ENCODE data around the gene TTC23L. TPM values are rescaled to one million over a fixed set of nuclear protein-coding genes. Genes with fewer than 3 reads are reported as not detected.

Gene TTC23L
- total RNA-seq, 1 donor from 2014 or later, result under 0.01 TPM

DNA sequence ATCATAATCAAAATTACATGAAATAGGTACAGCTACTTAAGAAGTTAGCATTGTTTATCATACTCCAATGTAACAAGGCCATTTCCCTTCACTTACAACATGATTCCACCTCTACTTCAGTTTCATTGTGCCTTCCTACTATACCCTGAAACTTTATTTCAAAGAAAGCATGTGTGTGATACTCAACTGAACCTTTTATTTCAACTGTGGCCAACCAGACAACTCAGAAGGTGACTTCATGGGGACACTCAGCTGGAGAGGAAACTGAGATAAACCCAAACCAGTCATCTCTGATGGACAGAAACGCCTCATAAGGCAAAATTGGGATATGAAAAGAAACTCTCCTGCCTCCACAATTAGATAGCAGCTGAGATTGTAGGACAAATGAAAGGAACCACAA is 5.9 kb upstream of the TTC23L start:
- DNase-seq (ENCODE audit: low read depth, low spot score), result no peak

- no peak for DNase-seq (ENCODE audit: low read depth, low spot score)
Observed at GRCh38 chr5:34833976-34834793, 4.8 kb upstream of the TTC23L start.

DNA sequence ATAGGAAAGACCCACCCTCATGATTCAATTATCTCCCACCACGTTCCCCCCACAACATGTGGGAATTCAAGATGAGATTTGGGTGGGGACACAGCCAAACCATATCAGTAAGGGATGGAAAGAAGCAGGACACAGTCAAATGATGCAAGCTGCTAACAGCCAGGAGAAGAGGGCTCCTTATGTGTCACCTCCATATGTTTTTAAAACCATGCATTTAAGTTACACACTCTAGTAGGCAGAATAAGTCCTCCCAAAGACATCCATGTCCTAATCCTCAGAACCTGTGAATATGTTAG is 4.2 kb upstream of the TTC23L start:
- DNase-seq (ENCODE audit: low read depth, low spot score), result no peak

DNA sequence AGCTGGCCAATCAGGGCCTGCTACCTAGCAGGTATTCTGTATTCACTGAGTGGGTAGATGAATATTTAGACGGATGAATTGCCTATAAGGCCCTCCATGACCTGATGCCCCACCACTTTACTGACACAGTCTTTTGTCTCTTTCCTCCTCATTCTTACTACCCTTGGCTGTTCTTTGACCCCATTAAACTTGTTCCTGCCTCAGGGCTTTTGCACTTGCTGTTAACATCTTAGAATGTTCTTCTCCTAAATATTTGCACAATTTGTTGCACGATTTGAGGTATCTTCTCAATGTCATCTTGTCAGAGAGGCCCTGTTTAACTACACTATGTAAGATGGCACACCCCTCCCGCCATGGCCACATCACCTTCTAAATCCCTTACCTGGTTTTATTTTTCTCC is 3.3 kb upstream of the TTC23L start:
- DNase-seq (ENCODE audit: low read depth, low spot score), result no peak

DNA sequence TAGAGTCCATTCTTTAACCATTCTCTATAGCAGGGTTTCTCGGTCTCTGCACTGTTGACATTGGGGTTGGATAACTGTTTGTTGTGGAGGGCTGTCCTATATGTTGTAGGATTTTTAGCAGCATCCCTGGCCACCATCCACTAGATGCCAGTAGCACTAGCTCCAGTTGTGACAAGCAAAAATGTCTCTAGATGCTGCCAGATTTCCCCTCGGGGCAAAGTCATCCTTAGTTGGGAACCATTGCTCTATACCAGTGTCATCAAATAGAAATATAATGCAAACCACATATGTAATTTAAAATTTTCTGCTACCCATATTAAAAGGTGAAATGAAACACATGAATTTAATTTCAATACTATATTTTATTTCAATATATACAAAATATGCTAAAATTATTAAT is 2.9 kb downstream of the TTC23L start:
- no peak for DNase-seq (ENCODE audit: low read depth, low spot score)

DNA sequence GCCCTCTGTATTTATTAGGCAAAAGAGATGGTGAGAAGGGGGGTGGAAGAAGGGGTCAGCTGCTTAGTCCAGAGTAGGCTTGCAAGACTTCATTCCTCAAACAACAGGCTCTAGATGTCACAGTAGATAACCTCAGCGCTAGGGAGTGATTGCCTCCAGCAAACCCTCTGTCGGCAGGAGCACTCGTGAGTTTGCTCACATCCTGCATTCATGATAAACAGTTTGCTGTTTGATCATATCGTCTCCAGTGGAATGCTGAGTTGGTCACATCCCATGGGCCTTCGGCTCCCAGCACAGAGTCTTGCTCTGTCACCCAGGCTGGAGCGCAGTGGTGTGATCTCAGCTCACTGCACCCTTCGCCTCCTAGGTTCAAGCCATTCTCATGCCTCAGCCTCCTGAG is 3.6 kb downstream of the TTC23L start:
- no peak for DNase-seq (ENCODE audit: low read depth, low spot score)

- DNase-seq (ENCODE audit: low read depth, low spot score), result no peak
Observed at GRCh38 chr5:34843497-34843896, 4.5 kb downstream of the TTC23L start.

DNA sequence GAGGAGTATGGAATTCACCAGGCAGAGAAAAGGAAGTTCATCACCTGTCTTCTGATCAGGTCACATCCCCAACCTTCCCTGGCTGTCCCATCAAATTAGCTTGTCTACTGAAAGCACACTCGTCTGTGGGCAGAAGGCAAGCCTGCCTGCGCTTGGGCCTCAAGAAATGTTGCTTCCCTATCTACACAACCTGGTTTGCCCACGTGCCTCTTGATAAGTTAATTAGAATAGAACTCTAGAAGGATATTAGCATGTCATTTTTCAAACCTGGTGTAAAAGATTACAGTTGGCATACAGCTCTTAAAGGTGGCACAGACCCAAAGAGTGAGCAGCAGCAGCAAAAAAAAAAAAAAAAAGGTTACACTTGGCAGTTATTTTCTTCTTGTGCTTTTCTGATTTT is 5.1 kb downstream of the TTC23L start:
- DNase-seq (ENCODE audit: low read depth, low spot score), result no peak

DNA sequence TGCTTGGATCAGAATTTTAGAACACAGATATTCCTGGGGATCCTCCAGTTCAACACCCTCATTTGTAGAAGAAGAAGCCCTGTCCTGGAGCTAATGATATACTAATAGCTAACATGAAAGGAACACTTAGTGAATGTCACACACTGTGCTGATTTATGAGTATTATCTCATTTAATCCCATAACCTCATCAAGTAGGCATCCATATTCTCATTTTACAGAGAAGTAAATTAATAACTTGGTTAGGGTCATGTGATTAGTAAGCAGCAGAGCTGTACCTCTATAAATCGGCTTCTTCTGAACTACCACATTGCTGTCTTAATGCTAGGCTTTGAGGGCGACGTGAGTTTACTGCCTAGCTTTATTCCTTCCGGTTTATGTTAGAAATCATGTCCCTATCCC is 6.0 kb downstream of the TTC23L start:
- DNase-seq (ENCODE audit: low read depth, low spot score), result no peak

DNA sequence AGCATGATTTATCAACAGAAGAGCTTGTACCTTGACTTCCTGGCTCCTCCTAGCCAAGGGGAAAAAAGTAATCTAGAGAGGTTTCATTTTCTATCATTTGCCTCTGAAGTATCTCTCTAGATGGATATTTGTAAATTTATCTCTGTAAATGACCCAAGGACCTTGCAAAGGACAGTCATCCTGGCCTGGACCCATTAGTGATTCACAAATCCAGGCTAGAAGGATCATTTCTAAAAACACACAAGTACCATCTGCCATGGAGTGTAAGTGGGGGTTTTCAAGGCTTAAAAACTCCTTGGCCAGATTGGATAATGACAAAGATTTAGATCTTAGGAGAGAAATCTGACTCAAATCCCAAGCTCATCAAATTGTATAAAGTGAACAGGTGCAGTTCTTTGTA is 8.1 kb downstream of the TTC23L start:
- no peak for DNase-seq (ENCODE audit: low read depth, low spot score)

- no peak for DNase-seq (ENCODE audit: low read depth, low spot score)
Observed at GRCh38 chr5:34847552-34847951, 8.6 kb downstream of the TTC23L start.

GRCh38 chr5:34848230-34848629 is 9.3 kb downstream of the TTC23L start:
- no peak for DNase-seq (ENCODE audit: low read depth, low spot score)

GRCh38 chr5:34849253-34849652 is 10.3 kb downstream of the TTC23L start:
- no peak for DNase-seq (ENCODE audit: low read depth, low spot score)

GRCh38 chr5:34854459-34855174 is 15.7 kb downstream of the TTC23L start:
- no peak for DNase-seq (ENCODE audit: low read depth, low spot score)

- no peak for DNase-seq (ENCODE audit: low read depth, low spot score)
Observed at GRCh38 chr5:34857161-34857560, 18.2 kb downstream of the TTC23L start.

DNA sequence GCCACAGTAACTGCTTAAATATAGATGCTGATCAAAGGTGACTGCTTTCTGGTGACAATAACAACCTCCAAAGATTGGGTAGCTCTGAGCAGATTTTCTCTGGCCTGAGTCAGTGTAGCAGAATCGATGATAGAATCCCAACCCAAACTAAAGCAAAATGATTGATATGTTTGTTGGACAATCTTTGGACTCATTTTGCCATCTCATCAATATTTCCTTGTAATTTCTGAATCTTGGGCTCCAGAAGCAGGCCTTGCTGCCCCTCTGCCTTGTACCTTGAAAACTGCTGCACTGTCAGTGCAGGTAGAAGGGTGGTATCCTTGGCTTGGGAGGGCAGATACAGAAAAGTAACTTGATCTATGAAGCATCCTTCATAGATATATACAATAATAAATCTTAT is 18.9 kb downstream of the TTC23L start:
- no peak for DNase-seq (ENCODE audit: low read depth, low spot score)

DNA sequence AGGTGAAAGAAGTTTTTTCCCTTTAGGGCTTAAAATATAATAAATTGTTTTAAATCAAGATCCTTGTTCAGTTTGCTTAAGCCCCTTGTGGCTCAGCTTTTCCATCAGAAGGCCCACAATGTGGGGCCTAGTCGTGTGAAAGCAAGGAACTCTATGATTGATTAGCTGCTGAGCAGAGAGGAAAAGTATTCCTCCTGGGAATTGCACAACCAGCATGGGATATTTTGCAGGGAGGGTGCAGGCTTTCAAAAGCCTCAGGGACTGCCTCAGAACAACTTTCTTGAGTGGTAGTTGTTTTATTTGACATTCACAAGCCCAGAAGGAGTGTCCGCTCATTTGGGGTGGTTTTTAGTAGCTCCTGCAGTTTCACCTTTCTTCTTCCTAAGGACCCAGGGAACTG is 19.8 kb downstream of the TTC23L start:
- no peak for DNase-seq (ENCODE audit: low read depth, low spot score)

GRCh38 chr5:34859253-34859652 is 20.3 kb downstream of the TTC23L start:
- no peak for DNase-seq (ENCODE audit: low read depth, low spot score)

GRCh38 chr5:34863946-34864345 is 25.0 kb downstream of the TTC23L start:
- no peak for DNase-seq (ENCODE audit: low read depth, low spot score)

GRCh38 chr5:34865091-34865490 is 26.1 kb downstream of the TTC23L start:
- no peak for DNase-seq (ENCODE audit: low read depth, low spot score)

DNA sequence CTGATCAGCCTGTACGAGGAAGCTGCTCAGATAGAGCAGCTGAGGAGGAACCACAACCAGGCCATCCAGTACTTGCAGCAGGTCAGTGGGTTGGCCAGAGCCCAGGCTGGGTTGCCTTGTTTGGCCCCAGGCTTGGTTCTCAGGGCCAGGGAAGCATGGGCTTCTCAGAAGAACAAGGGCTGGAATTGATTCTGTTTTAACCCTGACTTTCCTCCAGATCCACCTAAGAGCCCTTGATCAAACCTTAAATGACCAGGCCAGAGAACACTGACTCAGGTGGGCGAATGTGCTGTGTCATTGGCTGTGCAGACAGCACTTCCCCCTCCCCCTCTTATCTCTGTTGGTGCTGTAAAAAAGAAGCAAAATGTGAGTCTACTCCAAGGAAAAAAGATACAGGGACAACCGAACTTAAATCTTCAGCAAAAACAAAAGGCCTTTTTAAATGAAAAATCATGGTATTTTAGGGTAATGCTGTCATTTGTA is 28.1 kb downstream of the TTC23L start:
- DNase-seq (ENCODE audit: low read depth, low spot score), result no peak

DNA sequence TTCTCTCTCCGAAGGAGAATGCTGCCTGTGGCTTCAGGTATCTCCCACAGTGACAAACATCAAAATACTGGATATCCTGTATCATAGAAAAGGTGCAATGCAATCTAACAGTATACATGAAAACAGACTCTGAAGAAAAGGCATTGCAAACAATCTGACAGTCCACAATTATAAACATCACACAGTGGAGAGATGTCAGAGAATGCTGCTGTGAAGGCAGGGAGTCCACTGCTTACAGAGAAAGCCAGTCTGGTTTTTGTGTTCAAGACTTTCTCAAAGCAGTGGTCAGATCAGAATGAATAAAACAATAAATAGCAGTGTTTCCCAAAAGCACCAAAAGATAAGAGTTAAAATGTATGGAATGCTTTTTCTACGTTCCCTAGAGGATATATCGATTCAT is 28.7 kb downstream of the TTC23L start:
- no peak for DNase-seq (ENCODE audit: low read depth, low spot score)

DNA sequence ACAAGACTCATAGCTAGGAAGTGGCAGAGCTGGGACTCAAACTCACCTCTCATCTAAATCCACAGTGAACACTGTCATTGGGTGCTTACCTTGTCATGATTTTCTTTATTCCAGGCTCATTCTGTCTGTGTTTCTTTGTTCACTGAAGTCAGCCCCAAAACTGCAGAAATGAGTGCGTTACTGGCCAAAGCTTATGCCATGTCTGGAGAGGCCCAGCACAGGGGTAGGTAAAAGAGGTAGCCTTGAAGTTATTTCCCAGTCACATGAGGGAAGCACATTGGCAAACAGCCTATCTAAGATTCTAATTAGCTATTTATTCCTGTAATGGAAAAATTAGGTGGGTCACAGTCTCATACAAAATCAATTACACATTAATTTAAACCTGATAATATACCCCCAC is 29.8 kb downstream of the TTC23L start:
- DNase-seq (ENCODE audit: low read depth, low spot score), result no peak

All from pulmonary artery endothelial cell (primary cell).